HG03045 (cell line): ENCODE results near the gene ADIPOR2.
"Not testable (repeated sequence)": the region's sequence is repeated elsewhere in the genome, so short reads cannot be mapped to it uniquely, and the experiment has no call there.

Source experiments
- ATAC-seq: cut with Tn5 transposase; IDR thresholded peaks from one replicate; pipeline ENCODE4 v1.9.1; 2021; ENCODE audit warnings: mild to moderate bottlenecking, moderate library complexity; ENCODE audit not compliant: unreplicated experiment

ADIPOR2 gene

GRCh38 chr12:1810201-1810930, 119.5 kb downstream of the ADIPOR2 start:
- ATAC-seq, result no peak

GRCh38 chr12:1810931-1811280, 120.0 kb downstream of the ADIPOR2 start:
- ATAC-seq, result no peak

- ATAC-seq, result no peak
Measured at GRCh38 chr12:1811281-1811947, 120.5 kb downstream of the ADIPOR2 start.

GRCh38 chr12:1811948-1812291, 121.0 kb downstream of the ADIPOR2 start:
- no peak for ATAC-seq

GRCh38 chr12:1812650-1813302, 121.9 kb downstream of the ADIPOR2 start:
- ATAC-seq, result no peak

GRCh38 chr12:1814266-1814665, 123.4 kb downstream of the ADIPOR2 start:
- no peak for ATAC-seq

GRCh38 chr12:1815108-1815507, 124.2 kb downstream of the ADIPOR2 start:
- ATAC-seq, result no peak

GRCh38 chr12:1815814-1816729, 125.2 kb downstream of the ADIPOR2 start:
- no peak for ATAC-seq

- ATAC-seq, result no peak
Measured at GRCh38 chr12:1816730-1817348, 126.0 kb downstream of the ADIPOR2 start.

- not testable (repeated sequence) for ATAC-seq
Measured at GRCh38 chr12:1817928-1818327, 127.1 kb downstream of the ADIPOR2 start.

- ATAC-seq, result no peak
Measured at GRCh38 chr12:1819050-1819449, 128.2 kb downstream of the ADIPOR2 start.

- ATAC-seq, result no peak
Measured at GRCh38 chr12:1819571-1819970, 128.7 kb downstream of the ADIPOR2 start.

- ATAC-seq, result no peak
Measured at GRCh38 chr12:1820191-1820895, 129.5 kb downstream of the ADIPOR2 start, which contains the start of gene LRTM2. Gene LRTM2, plus strand, starts transcription at chr12:1820565. Its CDS starts 7,584 bp downstream, at chr12:1828149.

GRCh38 chr12:1820896-1821291, 130.0 kb downstream of the ADIPOR2 start:
- ATAC-seq, result no peak

- ATAC-seq, result no peak
Measured at GRCh38 chr12:1821805-1822204, 130.9 kb downstream of the ADIPOR2 start.

GRCh38 chr12:1822699-1823098, 131.8 kb downstream of the ADIPOR2 start:
- ATAC-seq, result no peak

- ATAC-seq, result no peak
Measured at GRCh38 chr12:1823237-1823636, 132.4 kb downstream of the ADIPOR2 start.

- ATAC-seq, result no peak
Measured at GRCh38 chr12:1825382-1826102, 134.7 kb downstream of the ADIPOR2 start.

GRCh38 chr12:1826401-1826800, 135.5 kb downstream of the ADIPOR2 start:
- no peak for ATAC-seq
